OCI-M1 (cell line): ENCODE results near the gene SLC7A10.
"Not testable (repeated sequence)": the region's sequence is repeated elsewhere in the genome, so short reads cannot be mapped to it uniquely, and the experiment has no call there.

Experiments
- DNase-seq: peaks from one replicate; lab custom pipeline; 2025; lab: John Stamatoyannopoulos, UW

Gene SLC7A10

GRCh38 chr19:33201886-33202545 lies 23.6 kb downstream of the SLC7A10 start:
- DNase-seq: no peak

- no peak for DNase-seq
These were observed 24.2 kb downstream of the SLC7A10 start for GRCh38 chr19:33201473-33201872.

GRCh38 chr19:33199441-33200265 lies 26.0 kb downstream of the SLC7A10 start:
- DNase-seq: no peak

- no peak for DNase-seq
These were observed 27.5 kb downstream of the SLC7A10 start for GRCh38 chr19:33198169-33198568.

GRCh38 chr19:33197591-33198000 lies 28.1 kb downstream of the SLC7A10 start:
- no peak for DNase-seq

- DNase-seq: no peak
These were observed 29.0 kb downstream of the SLC7A10 start for GRCh38 chr19:33196446-33197193.

GRCh38 chr19:33195645-33196347 lies 29.9 kb downstream of the SLC7A10 start:
- no peak for DNase-seq

- DNase-seq: no peak
These were observed 30.6 kb downstream of the SLC7A10 start for GRCh38 chr19:33194886-33195644.

GRCh38 chr19:33194532-33194885 lies 31.1 kb downstream of the SLC7A10 start:
- no peak for DNase-seq

GRCh38 chr19:33193865-33194362 lies 31.7 kb downstream of the SLC7A10 start, which contains the start of gene LRP3:
TSS of gene LRP3 (plus strand) at chr19:33194330. CDS start at chr19:33194786, 456 bp downstream.
- DNase-seq: no peak

GRCh38 chr19:33193269-33193864 lies 32.3 kb downstream of the SLC7A10 start:
- no peak for DNase-seq

GRCh38 chr19:33192010-33192409 lies 33.6 kb downstream of the SLC7A10 start:
- no peak for DNase-seq

- DNase-seq: no peak
These were observed 34.1 kb downstream of the SLC7A10 start for GRCh38 chr19:33191501-33191900.

GRCh38 chr19:33191092-33191491 lies 34.6 kb downstream of the SLC7A10 start:
- not testable (repeated sequence) for DNase-seq

- no peak for DNase-seq
These were observed 36.2 kb downstream of the SLC7A10 start for GRCh38 chr19:33189453-33189852.

GRCh38 chr19:33187183-33187540 lies 38.5 kb downstream of the SLC7A10 start:
- DNase-seq: no peak

GRCh38 chr19:33186431-33187182 lies 39.0 kb downstream of the SLC7A10 start:
- no peak for DNase-seq

- no peak for DNase-seq
These were observed 48.2 kb downstream of the SLC7A10 start for GRCh38 chr19:33177417-33177979.

GRCh38 chr19:33176670-33177416 lies 48.8 kb downstream of the SLC7A10 start:
- DNase-seq: peak; percentile 100
